ENCODE measurements around the gene TUT4. TPM values are rescaled to one million over a fixed set of nuclear protein-coding genes. Genes with fewer than 3 reads are reported as not detected.

The TUT4 gene
- total and polyA plus RNA-seq, 12 donors, result 16.9 to 40.6 (median 31.5) TPM

GRCh38 chr1:52554756-52555155 is 1.9 kb upstream of the TUT4 start:
- H3K27ac ChIP-seq, result peak overlapping the region in 1 of 10 donors; percentile 87
- no peak for ATAC-seq

GRCh38 chr1:52554267-52554640 is 1.4 kb upstream of the TUT4 start:
- no peak for TF ChIP-seq CTCF (IDR thresholded peaks at IDR 0.05)
- H3K27ac ChIP-seq, result peak overlapping the region in 4 of 10 donors; percentile 86 to 94 (median 88)
- H3K4me3 ChIP-seq, result peak overlapping the region in 7 of 10 donors; percentile 89 to 99 (median 95)
- H3K4me1 ChIP-seq, result peaks cover 0 to 37% (median 27%) of the 10 kb centered on the region in 9 donors
- intact Hi-C loops (cut with DNase I), result loop anchor here in 4 of 10 donors (5.0 to 10.0 kb wide), 4 partner anchors 48 to 133 kb away; partner anchors contain the start of genes GPX7 (in 3 of the 4) and SHISAL2A (in 1 of the 4)
- WGBS, 2 donors, result 69 to 74% methylated on average over 6 of the region's 6 CpGs
- no peaks in the 10 kb centered on the region for H3K27me3 ChIP-seq
- no peak for DNase-seq
- H3K9me3 ChIP-seq, result no peaks in the 10 kb centered on the region
- H3K36me3 ChIP-seq, result no peaks in the 10 kb centered on the region
- ATAC-seq, result no peak

More at GRCh38 chr1:52554756-52555155, 1.9 kb upstream of the TUT4 start:
- H3K27me3 ChIP-seq, result no peaks in the 10 kb centered on the region
- whole genome bisulfite sequencing, 2 donors, result 52 to 54% methylated on average over 3 of the region's 3 CpGs
- H3K9me3 ChIP-seq, result no peaks in the 10 kb centered on the region
- no peaks in the 10 kb centered on the region for H3K36me3 ChIP-seq
- intact Hi-C loops (cut with DNase I), result loop anchor here in 4 of 10 donors (5.0 to 10.0 kb wide), 4 partner anchors 48 to 133 kb away; partner anchors contain the start of genes GPX7 (in 3 of the 4) and SHISAL2A (in 1 of the 4)
- H3K4me1 ChIP-seq, result peaks cover 0 to 35% (median 27%) of the 10 kb centered on the region in 9 donors
- peak overlapping the region in 1 of 10 donors; percentile 98 for H3K4me3 ChIP-seq
- TF ChIP-seq CTCF (IDR thresholded peaks at IDR 0.05), result no peak
- DNase-seq, result no peak

GRCh38 chr1:52553362-52554266 is 722 bp upstream of the TUT4 start:
- no peak for TF ChIP-seq CTCF (IDR thresholded peaks at IDR 0.05)
- Histone ChIP-seq H3K27ac (peak overlapping the region; percentile 67 to 94 (median 89)), H3K9me3 (no peaks in the 10 kb centered on the region), H3K27me3 (no peaks in the 10 kb centered on the region), H3K36me3 (no peaks in the 10 kb centered on the region), H3K4me3 (peak overlapping the region; percentile 87 to 99 (median 96)), H3K4me1 (peaks cover 0 to 37% (median 27%) of the 10 kb centered on the region in 9 donors)
- whole genome bisulfite sequencing, 2 donors, result 3 to 4% methylated on average over 54 to 66 of the region's 66 CpGs
- intact Hi-C loops (cut with DNase I), result loop anchor here in 5 of 10 donors (2.0 to 10.0 kb wide), 5 partner anchors 49 to 134 kb away; partner anchors contain the start of genes GPX7 (in 5 of the 5) and SHISAL2A (in 1 of the 5)
- DNase-seq, result peak; percentile 85 to 86
- peak; percentile 91 to 96 (median 95) for ATAC-seq

GRCh38 chr1:52552236-52552504 is 722 bp downstream of the TUT4 start:
- intact Hi-C loops (cut with DNase I), result loop anchor here in 5 of 10 donors (2.0 to 10.0 kb wide), 5 partner anchors 50 to 135 kb away; partner anchors contain the start of genes GPX7 (in 5 of the 5) and SHISAL2A (in 1 of the 5)
- ATAC-seq (peak in 7 of 8 donors; percentile 5 to 43 (median 36)), DNase-seq (peak in 1 of 2 donors; percentile 20)
- Histone ChIP-seq H3K36me3 (no peaks in the 10 kb centered on the region), H3K27ac (peak overlapping the region; percentile 67 to 94 (median 89)), H3K9me3 (no peaks in the 10 kb centered on the region), H3K4me1 (peaks cover 0 to 37% (median 27%) of the 10 kb centered on the region in 9 donors), H3K27me3 (no peaks in the 10 kb centered on the region), H3K4me3 (peak overlapping the region; percentile 87 to 99 (median 96))
- TF ChIP-seq CTCF (IDR thresholded peaks at IDR 0.05), result no peak
- 0% methylated on average over 14 of the region's 14 CpGs for WGBS, 2 donors

Data from heart right ventricle (tissue), 16 donors.